Measurements from ENCODE around the gene PRSS56. TPM values are rescaled to one million over a fixed set of nuclear protein-coding genes. Genes with fewer than 3 reads are reported as not detected.

The PRSS56 gene
- total RNA-seq, 1 experiment from 2014 or later, result not detected

DNA sequence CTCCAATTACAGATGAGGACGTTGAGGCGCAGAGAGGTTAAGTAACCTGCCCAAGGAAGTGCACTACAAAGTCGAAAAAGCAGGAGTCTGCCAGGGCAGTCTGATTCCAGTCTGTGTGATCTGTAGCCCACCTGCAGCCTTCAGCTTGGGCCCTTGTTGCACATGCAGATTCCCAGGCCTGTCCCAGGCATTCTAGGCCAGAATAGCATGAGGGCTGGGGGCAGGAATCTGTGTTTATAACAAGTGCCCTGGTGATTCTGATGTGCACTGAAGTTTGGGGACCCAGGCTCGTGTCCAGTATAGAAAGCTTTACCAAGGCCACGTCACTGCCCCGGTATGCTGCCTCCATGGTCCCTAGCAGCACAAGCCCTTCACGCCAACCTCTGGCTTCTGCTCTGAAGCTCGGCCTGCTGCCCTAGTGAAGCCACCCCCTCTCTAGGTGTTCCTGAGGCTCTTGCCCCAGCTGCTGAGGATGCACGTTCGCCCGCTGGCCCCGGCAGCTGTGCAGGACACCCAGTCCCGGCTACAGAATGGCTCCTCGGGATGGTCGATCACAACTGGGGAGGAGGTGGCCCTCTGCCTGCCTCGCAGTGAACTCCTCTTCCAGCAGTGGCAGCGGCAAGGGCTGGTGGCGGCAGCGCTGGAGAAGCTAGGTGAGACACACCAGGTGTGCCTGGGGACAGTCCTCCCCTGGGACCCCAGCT, 23.9 kb downstream of the PRSS56 start:
- BruUV-seq (replicated peaks), result no TSS peak
- Mint-ChIP-seq H3K4me1 (ENCODE audit: low read depth, unreplicated experiment) (no peaks in the 10 kb centered on the region), H3K27me3 (ENCODE audit: insufficient read depth, unreplicated experiment) (no peaks in the 10 kb centered on the region), H3K9me3 (ENCODE audit: unreplicated experiment) (no peaks in the 10 kb centered on the region), H3K4me3 (ENCODE audit: unreplicated experiment) (no peak overlapping the region), H3K36me3 (ENCODE audit: insufficient read depth, unreplicated experiment) (peaks cover 22% of the 10 kb centered on the region), H3K27ac (ENCODE audit: unreplicated experiment) (no peak overlapping the region)
- no peaks in the 10 kb centered on the region for H3K9me3 ChIP-seq
- no peaks in the 10 kb centered on the region for H3K4me1 ChIP-seq
- no peaks in the 10 kb centered on the region for H3K36me3 ChIP-seq (ENCODE audit: control insufficient read depth, insufficient read depth, low read length)
- ChIA-PET POLR2A (no interaction called here), CTCF (no interaction called here)
- H3K27me3 ChIP-seq (replicated peaks; ENCODE audit: control insufficient read depth, insufficient read depth, low read length), result no peaks in the 10 kb centered on the region
- intact Hi-C loops (cut with micrococcal nuclease; ENCODE audit: unreplicated experiment), result no loop called here
- H3K4me3 ChIP-seq (ENCODE audit: low read depth, low read length), result no peak overlapping the region
- DNase-seq, result no peak
- TF ChIP-seq, protein P1, sequence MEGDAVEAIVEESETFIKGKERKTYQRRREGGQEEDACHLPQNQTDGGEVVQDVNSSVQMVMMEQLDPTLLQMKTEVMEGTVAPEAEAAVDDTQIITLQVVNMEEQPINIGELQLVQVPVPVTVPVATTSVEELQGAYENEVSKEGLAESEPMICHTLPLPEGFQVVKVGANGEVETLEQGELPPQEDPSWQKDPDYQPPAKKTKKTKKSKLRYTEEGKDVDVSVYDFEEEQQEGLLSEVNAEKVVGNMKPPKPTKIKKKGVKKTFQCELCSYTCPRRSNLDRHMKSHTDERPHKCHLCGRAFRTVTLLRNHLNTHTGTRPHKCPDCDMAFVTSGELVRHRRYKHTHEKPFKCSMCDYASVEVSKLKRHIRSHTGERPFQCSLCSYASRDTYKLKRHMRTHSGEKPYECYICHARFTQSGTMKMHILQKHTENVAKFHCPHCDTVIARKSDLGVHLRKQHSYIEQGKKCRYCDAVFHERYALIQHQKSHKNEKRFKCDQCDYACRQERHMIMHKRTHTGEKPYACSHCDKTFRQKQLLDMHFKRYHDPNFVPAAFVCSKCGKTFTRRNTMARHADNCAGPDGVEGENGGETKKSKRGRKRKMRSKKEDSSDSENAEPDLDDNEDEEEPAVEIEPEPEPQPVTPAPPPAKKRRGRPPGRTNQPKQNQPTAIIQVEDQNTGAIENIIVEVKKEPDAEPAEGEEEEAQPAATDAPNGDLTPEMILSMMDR (IDR thresholded peaks at IDR 0.05; ENCODE audit: insufficient read depth in 1 of 2, low read depth in 1 of 2, low read length in 1 of 2, severe bottlenecking in 1 of 2, unreplicated experiment in 1 of 2), result no peak

DNA sequence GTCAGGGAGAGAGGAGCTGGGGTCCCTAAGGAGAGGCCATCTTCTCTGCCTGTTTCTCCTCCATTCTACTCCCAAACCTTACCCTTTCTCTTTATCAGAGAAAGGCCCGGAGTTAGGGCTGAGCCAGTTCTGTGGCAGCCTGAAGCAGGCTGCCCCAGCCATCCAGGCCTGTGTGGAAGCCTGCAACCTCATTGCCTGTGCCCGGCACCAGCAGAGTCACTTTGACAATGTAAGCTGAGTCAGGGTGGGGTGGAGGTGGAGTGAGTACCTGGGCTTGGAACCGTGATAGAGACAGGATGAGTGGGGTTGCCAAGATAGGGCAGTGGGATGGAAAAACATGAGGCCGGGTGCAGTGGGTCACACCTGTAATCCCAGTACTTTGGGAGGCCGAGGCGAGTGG, 24.5 kb downstream of the PRSS56 start:
- Histone ChIP-seq H3K27me3 (replicated peaks; ENCODE audit: control insufficient read depth, insufficient read depth, low read length) (no peaks in the 10 kb centered on the region), H3K9me3 (no peaks in the 10 kb centered on the region), H3K36me3 (ENCODE audit: control insufficient read depth, insufficient read depth, low read length) (no peaks in the 10 kb centered on the region), H3K4me1 (no peaks in the 10 kb centered on the region), H3K4me3 (ENCODE audit: low read depth, low read length) (no peak overlapping the region)
- TF ChIP-seq, protein P1 (IDR thresholded peaks at IDR 0.05; ENCODE audit: insufficient read depth in 1 of 2, low read depth in 1 of 2, low read length in 1 of 2, severe bottlenecking in 1 of 2, unreplicated experiment in 1 of 2), result no peak
- BruUV-seq (replicated peaks), result no TSS peak
- intact Hi-C loops (cut with micrococcal nuclease; ENCODE audit: unreplicated experiment), result no loop called here
- DNase-seq, result no peak
- Mint-ChIP-seq H3K4me1 (ENCODE audit: low read depth, unreplicated experiment) (no peaks in the 10 kb centered on the region), H3K9me3 (ENCODE audit: unreplicated experiment) (no peaks in the 10 kb centered on the region), H3K4me3 (ENCODE audit: unreplicated experiment) (no peak overlapping the region), H3K27ac (ENCODE audit: unreplicated experiment) (no peak overlapping the region), H3K36me3 (ENCODE audit: insufficient read depth, unreplicated experiment) (peaks cover 22% of the 10 kb centered on the region), H3K27me3 (ENCODE audit: insufficient read depth, unreplicated experiment) (no peaks in the 10 kb centered on the region)
- ChIA-PET POLR2A (no interaction called here), CTCF (no interaction called here)

DNA sequence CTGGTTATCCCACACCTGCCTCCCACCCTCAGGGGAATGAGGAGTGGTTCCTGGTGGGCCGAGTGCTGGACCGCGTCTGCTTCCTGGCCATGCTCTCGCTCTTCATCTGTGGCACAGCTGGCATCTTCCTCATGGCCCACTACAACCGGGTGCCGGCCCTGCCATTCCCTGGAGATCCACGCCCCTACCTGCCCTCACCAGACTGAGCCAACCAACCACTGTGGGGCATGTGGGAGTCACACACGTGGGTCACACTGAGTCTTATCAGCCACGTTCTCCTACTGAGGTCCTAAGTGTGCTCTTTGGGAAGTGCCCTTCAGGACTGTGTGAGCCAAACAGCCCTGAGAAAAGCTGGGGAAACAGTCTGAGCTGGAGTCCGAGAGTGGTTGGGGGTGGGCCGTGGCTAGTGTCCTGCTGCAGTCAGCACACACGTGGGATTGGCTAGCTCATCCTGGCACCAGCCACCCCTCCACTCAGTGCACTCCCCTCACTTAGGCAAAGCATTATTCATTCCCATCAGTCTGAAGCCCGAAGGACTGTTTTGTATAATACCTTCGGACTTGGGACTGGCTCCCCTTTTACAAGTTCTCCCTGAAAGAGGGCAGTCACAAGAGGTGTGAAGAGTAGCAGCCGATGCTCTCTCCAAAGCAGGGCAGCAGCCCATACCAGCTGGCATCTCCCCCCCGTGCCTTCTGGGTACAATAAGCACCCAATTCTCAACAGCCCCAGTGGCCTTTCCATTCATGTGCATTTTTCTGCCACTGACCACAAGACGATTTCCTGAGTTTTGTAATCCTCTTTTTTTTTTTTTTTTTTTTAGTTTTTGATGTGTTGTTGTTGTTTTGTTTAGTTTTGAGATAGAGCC, 25.6 kb downstream of the PRSS56 start:
- no peak overlapping the region for H3K4me3 ChIP-seq (ENCODE audit: low read depth, low read length)
- Mint-ChIP-seq H3K9me3 (ENCODE audit: unreplicated experiment) (no peaks in the 10 kb centered on the region), H3K27me3 (ENCODE audit: insufficient read depth, unreplicated experiment) (no peaks in the 10 kb centered on the region), H3K27ac (ENCODE audit: unreplicated experiment) (no peak overlapping the region), H3K4me1 (ENCODE audit: low read depth, unreplicated experiment) (no peaks in the 10 kb centered on the region), H3K36me3 (ENCODE audit: insufficient read depth, unreplicated experiment) (peaks cover 23% of the 10 kb centered on the region), H3K4me3 (ENCODE audit: unreplicated experiment) (no peak overlapping the region)
- ChIA-PET POLR2A (no interaction called here), CTCF (no interaction called here)
- no peak for DNase-seq
- no peaks in the 10 kb centered on the region for H3K36me3 ChIP-seq (ENCODE audit: control insufficient read depth, insufficient read depth, low read length)
- H3K4me1 ChIP-seq, result no peaks in the 10 kb centered on the region
- intact Hi-C loops (cut with micrococcal nuclease; ENCODE audit: unreplicated experiment), result no loop called here
- H3K27me3 ChIP-seq (replicated peaks; ENCODE audit: control insufficient read depth, insufficient read depth, low read length), result no peaks in the 10 kb centered on the region
- TF ChIP-seq, protein P1 (IDR thresholded peaks at IDR 0.05; ENCODE audit: insufficient read depth in 1 of 2, low read depth in 1 of 2, low read length in 1 of 2, severe bottlenecking in 1 of 2, unreplicated experiment in 1 of 2), result no peak
- no peaks in the 10 kb centered on the region for H3K9me3 ChIP-seq
- no TSS peak for BruUV-seq (replicated peaks)

Measured in Caco-2 (cell line).